NK-92 (cell line): ENCODE data around the gene PRAF2.

Experiments
- DNase-seq: peaks from one replicate; lab custom pipeline; 2025; ENCODE audit not compliant: unreplicated experiment; lab: John Stamatoyannopoulos, UW

Gene PRAF2

DNA sequence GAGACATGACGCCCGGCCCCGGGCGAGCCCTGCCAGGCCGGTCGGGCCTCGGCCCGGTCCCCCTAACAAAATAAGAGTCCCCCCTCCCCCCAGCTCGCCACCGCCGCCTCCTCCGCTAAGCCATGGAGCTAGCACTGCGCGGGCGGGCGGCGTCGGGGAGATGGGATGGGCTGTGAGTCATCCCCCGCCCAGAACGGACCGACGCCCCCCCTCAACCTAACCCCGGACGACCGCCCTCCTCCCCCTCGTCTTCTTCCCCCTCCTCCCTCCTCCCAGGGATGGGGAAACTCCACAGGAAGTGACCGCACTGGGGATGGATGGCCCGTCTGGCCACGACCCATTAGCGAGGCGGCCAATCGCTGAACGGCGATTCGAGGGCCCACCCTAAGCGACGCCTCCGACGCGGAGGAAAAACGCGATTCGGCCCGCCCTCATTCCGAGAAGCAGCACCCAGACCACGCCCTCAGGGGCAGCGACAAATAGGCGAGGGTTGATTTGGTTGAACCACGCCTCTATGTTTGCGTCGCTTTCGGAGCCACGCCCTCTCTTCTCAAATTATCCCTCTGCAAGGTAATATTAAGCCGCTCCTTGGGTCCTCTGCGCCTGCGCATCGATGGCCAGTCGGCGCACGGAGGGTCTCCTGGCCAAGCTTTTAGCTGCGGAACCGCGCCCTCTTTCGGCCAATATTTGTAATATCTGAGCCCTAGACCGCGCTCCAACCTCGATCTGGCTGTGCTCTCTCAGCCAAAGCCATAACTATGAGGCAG lies 30.4 kb downstream of the PRAF2 start, which contains the start of gene TFE3:
TSS of gene TFE3 (minus strand) at position 138 of the 767 bp plus-strand sequence. CDS start at position 7, 131 bp downstream.
- DNase-seq = peak; percentile 49

GRCh38 chrX:49042581-49043219 lies 31.1 kb downstream of the PRAF2 start:
- no peak for DNase-seq

DNA sequence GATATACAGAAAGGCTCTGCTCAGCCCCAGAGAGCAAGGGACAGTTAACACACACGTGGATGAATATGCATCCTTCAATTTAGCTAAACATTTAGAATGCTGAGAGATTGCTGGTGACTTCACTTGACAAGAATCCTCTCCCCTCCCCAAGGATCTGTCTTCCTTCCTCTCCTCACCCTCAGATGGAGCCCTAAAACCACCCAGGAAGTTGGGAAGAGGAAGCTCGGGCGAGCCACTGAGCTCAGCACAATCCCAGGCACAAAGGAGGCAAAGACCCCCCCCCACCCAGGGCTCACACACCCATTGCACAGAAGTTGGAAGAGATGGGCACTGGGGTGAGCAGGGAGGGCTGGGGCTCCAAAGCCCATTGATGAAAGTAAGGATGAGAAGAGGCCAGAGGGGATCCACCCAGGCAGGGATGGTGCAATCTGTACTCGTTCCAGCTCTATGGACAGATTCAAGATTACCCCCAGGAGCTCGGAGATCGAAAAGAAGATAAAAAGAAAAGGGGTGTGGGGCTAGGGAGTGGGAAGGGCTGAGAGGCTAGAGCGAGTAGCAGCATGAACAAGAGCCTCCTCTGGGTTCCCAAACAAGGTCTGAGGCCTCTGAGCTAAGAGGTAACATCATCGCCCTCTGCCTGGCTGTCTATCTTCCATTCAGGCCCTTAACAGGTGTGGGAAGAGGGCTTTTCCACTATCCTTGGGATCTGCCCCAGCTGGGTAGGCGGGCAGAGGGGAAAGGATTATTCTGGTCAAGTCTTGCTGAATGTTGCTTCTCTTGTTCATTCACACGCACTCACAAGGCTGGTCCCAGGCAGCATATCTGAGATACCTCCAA lies 31.8 kb downstream of the PRAF2 start:
- no peak for DNase-seq

GRCh38 chrX:49040376-49040955 lies 33.3 kb downstream of the PRAF2 start:
- no peak for DNase-seq

DNA sequence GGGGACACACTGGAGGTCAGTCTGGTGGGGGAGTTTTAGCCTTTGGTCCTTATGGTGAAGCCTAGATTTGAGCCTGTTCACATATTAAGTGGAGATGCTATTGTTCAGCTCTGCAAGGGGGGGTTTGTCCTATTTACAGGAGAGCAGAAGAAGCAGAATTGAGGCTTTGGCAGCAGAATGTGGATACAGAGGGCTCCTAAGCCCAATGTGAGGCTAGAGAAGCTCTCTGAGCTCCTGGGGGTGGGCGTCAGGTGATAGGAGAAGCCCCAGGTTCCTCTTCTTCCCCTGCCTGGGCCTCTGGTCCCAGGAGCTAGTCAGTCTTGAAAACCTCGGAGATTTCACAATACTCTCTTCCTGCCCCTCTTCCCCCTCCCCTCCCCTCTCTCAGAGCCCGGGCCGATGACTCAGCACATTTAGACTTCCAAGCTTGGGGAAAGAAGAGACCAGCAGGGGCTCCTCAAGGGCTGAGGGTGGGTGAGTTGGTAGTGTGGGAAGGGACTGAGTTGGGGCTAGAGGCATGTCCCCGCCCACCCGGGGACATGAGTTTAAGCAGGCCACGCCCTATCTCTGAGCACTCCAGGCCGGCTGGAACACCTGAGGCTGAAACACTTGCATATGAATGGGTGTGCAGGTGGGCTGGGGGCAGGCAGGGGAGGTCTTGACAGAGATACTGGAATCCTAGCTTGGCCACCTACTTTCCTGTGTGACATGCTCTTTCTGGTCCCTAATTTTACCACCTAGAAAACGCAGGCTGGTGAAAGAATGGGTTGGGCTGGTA lies 34.0 kb downstream of the PRAF2 start:
- DNase-seq = no peak

DNA sequence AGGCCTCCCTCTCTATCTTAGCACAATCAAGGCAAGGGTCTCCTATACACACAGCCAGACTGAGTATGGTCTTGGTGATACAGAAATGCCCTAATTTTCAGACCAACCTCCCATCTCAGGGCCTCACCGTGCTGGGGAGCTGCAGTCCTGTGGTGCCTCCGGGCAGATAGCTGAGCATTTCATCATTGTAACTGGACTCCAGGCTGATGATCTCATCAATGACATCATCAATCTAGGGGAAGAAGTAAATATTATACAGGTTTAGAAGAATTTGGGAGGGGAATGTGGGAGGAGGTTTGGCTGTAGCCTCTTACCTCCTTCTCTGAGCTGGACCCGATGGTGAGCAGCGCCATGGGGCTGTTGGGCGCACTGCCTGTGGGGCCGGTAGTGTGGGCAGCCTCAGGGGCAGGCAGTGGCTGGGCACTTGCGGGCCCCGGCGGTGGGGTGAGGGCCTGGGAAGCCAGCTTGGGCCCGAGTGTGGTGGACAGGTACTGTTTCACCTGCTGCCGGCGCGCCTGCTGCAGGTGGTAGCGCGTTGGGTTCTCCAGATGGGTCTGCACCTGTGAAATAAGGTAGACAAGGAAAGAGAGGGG lies 35.8 kb downstream of the PRAF2 start:
- no peak for DNase-seq

DNA sequence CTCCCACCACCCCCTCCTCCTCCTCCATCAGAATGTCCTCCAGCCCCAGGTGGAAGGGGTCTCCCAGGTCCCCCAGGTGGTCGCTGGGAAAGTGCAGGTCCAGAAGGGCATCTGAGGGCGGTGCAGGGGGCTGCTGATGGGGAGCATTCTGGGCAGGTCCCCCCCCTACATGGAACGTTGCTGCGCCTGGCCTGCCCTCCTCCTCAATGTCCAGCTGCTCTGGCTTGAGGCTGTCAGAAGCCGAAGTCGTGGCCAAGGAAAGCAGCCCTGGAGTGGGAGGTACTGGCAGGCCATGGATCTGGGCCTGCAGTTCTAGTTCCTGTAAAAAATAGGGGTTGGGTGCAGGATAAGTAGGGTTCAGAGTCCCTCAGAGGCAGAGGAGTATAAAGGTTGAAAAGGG lies 43.5 kb downstream of the PRAF2 start:
- no peak for DNase-seq

DNA sequence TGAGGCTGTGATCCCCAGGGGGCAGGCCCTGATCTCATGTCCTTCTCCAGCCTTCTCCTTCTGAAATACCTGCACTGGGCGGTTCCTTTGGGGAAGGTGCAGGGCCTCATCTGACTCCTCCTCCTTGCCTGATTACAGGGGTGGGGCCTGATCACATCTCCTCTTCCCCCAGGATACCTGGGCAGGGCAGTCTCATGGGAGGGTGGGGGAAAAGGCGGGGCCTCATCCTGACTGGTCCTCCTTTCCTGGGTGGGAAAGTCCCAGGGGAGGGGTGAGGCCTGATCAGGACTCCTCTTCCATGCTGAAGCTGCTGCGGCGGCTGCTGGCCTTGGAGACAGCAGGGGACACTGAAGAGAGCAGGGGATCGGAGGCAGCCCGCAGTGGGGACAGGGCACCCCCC lies 43.9 kb downstream of the PRAF2 start:
- DNase-seq = no peak
